Retinal pigment epithelial cell (primary cell): ENCODE results near the gene OR14I1.

Experiments
- DNase-seq: peaks from one replicate; pipeline ENCODE4 v3.0.0-alpha.2; 2010; ENCODE audit warnings: low read depth
- H3K4me3 ChIP-seq: 2 replicates; pipeline ENCODE4 v1.5.1; 2011; ENCODE audit warnings: mild to moderate bottlenecking, low read length, control low read depth, moderate library complexity
- CTCF ChIP-seq: conservative IDR thresholded peaks from 2 replicates; pipeline ENCODE4 v1.5.1; 2011; ENCODE audit warnings: low read depth, low read length, control low read depth, inconsistent platforms

The OR14I1 gene

GRCh38 chr1:248702714-248703113 is at the start of gene OR14I1:
TSS of gene OR14I1 (minus strand) at chr1:248702766.
- H3K4me3 ChIP-seq: no peak within 1 kb of the TSS
- TF ChIP-seq CTCF: no peak
- no peak for DNase-seq

GRCh38 chr1:248751635-248752034 is 49.1 kb upstream of the OR14I1 start:
- no peak for DNase-seq
- no peak for TF ChIP-seq CTCF
- no peak overlapping the region for H3K4me3 ChIP-seq

GRCh38 chr1:248751142-248751541 is 48.6 kb upstream of the OR14I1 start:
- no peak for TF ChIP-seq CTCF
- no peak overlapping the region for H3K4me3 ChIP-seq
- DNase-seq: no peak

GRCh38 chr1:248750496-248750895 is 47.9 kb upstream of the OR14I1 start:
- no peak overlapping the region for H3K4me3 ChIP-seq
- no peak for DNase-seq
- TF ChIP-seq CTCF: no peak

GRCh38 chr1:248748211-248748610 is 45.6 kb upstream of the OR14I1 start:
- no peak overlapping the region for H3K4me3 ChIP-seq
- no peak for TF ChIP-seq CTCF
- no peak for DNase-seq

- TF ChIP-seq CTCF: no peak
- H3K4me3 ChIP-seq: no peak overlapping the region
- no peak for DNase-seq
Measured at GRCh38 chr1:248740876-248741275, 38.3 kb upstream of the OR14I1 start.

GRCh38 chr1:248739572-248740205 is 37.1 kb upstream of the OR14I1 start:
- no peak for TF ChIP-seq CTCF
- no peak overlapping the region for H3K4me3 ChIP-seq
- no peak for DNase-seq
